ENCODE data around the gene FGF14.

The FGF14 gene

GRCh38 chr13:102191951-102192502, 209.8 kb downstream of the FGF14 start:
- H3K27ac ChIP-seq (ENCODE audit: low read length): no peak overlapping the region
- no peaks in the 10 kb centered on the region for H3K9me3 ChIP-seq (ENCODE audit: control insufficient read depth in 1 of 2, low read length in 2 of 2)
- no peaks in the 10 kb centered on the region for H3K4me1 ChIP-seq (ENCODE audit: control insufficient read depth in 1 of 2, insufficient read depth in 2 of 2, low read length in 2 of 2)
- no peaks in the 10 kb centered on the region for H3K36me3 ChIP-seq (ENCODE audit: control insufficient read depth in 1 of 2, insufficient read depth in 2 of 2, low read length in 2 of 2)
- no peak overlapping the region for H3K4me3 ChIP-seq (ENCODE audit: low read depth in 1 of 2, low read length in 2 of 2)
- no peaks in the 10 kb centered on the region for H3K27me3 ChIP-seq (ENCODE audit: low read depth, low read length)

DNA sequence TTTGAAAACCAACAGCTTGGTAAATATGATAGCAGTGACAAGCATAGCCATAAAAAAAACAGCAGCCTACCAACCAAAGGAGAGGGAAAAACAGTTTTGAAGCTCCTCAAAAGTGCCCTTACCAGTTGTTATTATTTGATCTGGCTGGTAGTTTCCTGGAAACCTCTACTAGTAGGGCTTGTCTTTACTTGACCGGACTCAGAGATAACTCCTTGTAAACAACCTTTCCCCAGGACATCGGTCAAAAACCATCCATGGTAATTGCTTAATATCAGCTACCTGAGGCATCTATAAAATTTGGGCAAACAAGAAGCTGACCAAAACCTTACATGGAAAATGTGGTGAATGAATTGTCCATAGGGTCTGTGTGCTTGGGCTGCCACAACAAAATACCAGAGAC, 210.9 kb downstream of the FGF14 start:
- H3K27me3 ChIP-seq (ENCODE audit: low read depth, low read length): no peaks in the 10 kb centered on the region
- no peak overlapping the region for H3K27ac ChIP-seq (ENCODE audit: low read length)
- H3K4me3 ChIP-seq (ENCODE audit: low read depth in 1 of 2, low read length in 2 of 2): no peak overlapping the region

DNA sequence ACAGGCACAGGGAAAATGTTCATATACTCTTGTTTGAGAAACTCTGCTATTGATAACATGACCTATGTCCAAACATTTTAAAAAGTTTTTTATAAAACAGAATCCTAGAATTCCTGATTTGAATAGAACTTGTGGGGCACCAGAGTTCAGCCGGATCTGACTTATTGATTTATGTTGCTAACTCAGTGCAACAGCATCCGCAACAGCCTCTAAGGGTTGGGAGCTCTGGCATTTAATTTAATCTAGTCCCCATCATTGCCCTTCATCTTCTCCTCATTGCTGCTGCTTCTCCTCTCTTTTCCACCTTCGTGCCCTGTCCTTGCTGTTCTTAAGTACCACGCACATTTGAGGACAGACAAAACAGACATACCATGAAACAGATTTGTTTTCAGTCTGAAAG, 214.5 kb downstream of the FGF14 start:
- H3K27ac ChIP-seq (ENCODE audit: low read length): no peak overlapping the region
- no peaks in the 10 kb centered on the region for H3K36me3 ChIP-seq (ENCODE audit: control insufficient read depth in 1 of 2, insufficient read depth in 2 of 2, low read length in 2 of 2)
- H3K4me1 ChIP-seq (ENCODE audit: control insufficient read depth in 1 of 2, insufficient read depth in 2 of 2, low read length in 2 of 2): no peaks in the 10 kb centered on the region
- H3K4me3 ChIP-seq (ENCODE audit: low read depth in 1 of 2, low read length in 2 of 2): no peak overlapping the region
- no peaks in the 10 kb centered on the region for H3K27me3 ChIP-seq (ENCODE audit: low read depth, low read length)
- no peaks in the 10 kb centered on the region for H3K9me3 ChIP-seq (ENCODE audit: control insufficient read depth in 1 of 2, low read length in 2 of 2)

More for the DNA sequence above, 210.9 kb downstream of the FGF14 start:
- Histone ChIP-seq H3K4me1 (ENCODE audit: control insufficient read depth in 1 of 2, insufficient read depth in 2 of 2, low read length in 2 of 2) (no peaks in the 10 kb centered on the region), H3K9me3 (ENCODE audit: control insufficient read depth in 1 of 2, low read length in 2 of 2) (no peaks in the 10 kb centered on the region), H3K36me3 (ENCODE audit: control insufficient read depth in 1 of 2, insufficient read depth in 2 of 2, low read length in 2 of 2) (no peaks in the 10 kb centered on the region)

GRCh38 chr13:102185375-102185984, 216.4 kb downstream of the FGF14 start:
- no peaks in the 10 kb centered on the region for H3K9me3 ChIP-seq (ENCODE audit: control insufficient read depth in 1 of 2, low read length in 2 of 2)
- no peak overlapping the region for H3K4me3 ChIP-seq (ENCODE audit: low read depth in 1 of 2, low read length in 2 of 2)
- H3K4me1 ChIP-seq (ENCODE audit: control insufficient read depth in 1 of 2, insufficient read depth in 2 of 2, low read length in 2 of 2): no peaks in the 10 kb centered on the region
- no peaks in the 10 kb centered on the region for H3K36me3 ChIP-seq (ENCODE audit: control insufficient read depth in 1 of 2, insufficient read depth in 2 of 2, low read length in 2 of 2)
- H3K27ac ChIP-seq (ENCODE audit: low read length): no peak overlapping the region
- no peaks in the 10 kb centered on the region for H3K27me3 ChIP-seq (ENCODE audit: low read depth, low read length)

- Histone ChIP-seq H3K4me1 (ENCODE audit: control insufficient read depth in 1 of 2, insufficient read depth in 2 of 2, low read length in 2 of 2) (no peaks in the 10 kb centered on the region), H3K4me3 (ENCODE audit: low read depth in 1 of 2, low read length in 2 of 2) (no peak overlapping the region), H3K9me3 (ENCODE audit: control insufficient read depth in 1 of 2, low read length in 2 of 2) (no peaks in the 10 kb centered on the region), H3K27ac (ENCODE audit: low read length) (no peak overlapping the region), H3K36me3 (ENCODE audit: control insufficient read depth in 1 of 2, insufficient read depth in 2 of 2, low read length in 2 of 2) (no peaks in the 10 kb centered on the region), H3K27me3 (ENCODE audit: low read depth, low read length) (no peaks in the 10 kb centered on the region)
These were observed 218.2 kb downstream of the FGF14 start for GRCh38 chr13:102183509-102184182.

- H3K36me3 ChIP-seq (ENCODE audit: control insufficient read depth in 1 of 2, insufficient read depth in 2 of 2, low read length in 2 of 2): no peaks in the 10 kb centered on the region
- H3K9me3 ChIP-seq (ENCODE audit: control insufficient read depth in 1 of 2, low read length in 2 of 2): no peaks in the 10 kb centered on the region
- no peak overlapping the region for H3K27ac ChIP-seq (ENCODE audit: low read length)
- H3K27me3 ChIP-seq (ENCODE audit: low read depth, low read length): no peaks in the 10 kb centered on the region
- H3K4me3 ChIP-seq (ENCODE audit: low read depth in 1 of 2, low read length in 2 of 2): no peak overlapping the region
- H3K4me1 ChIP-seq (ENCODE audit: control insufficient read depth in 1 of 2, insufficient read depth in 2 of 2, low read length in 2 of 2): no peaks in the 10 kb centered on the region
These were observed 219.7 kb downstream of the FGF14 start for GRCh38 chr13:102182170-102182569.

DNA sequence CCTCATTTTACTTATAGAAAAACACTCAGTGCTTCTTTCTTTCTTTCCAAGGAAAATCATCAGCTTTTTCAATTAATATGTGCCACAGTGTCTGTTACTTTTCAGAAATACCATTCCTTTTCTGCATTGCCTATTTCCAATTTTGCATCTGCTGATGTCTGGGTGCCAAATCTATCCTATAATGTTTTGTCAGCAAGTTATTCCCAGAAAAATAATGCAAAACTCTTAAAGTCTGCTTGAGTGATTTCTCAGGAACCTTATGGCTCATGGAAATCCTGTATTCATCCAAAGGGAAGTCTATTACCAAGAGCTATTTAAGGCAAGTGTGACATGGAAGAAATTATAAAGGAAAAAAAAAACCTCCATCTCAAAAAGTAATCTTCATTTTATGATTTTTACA, 224.4 kb downstream of the FGF14 start:
- no peaks in the 10 kb centered on the region for H3K36me3 ChIP-seq (ENCODE audit: control insufficient read depth in 1 of 2, insufficient read depth in 2 of 2, low read length in 2 of 2)
- H3K4me1 ChIP-seq (ENCODE audit: control insufficient read depth in 1 of 2, insufficient read depth in 2 of 2, low read length in 2 of 2): no peaks in the 10 kb centered on the region
- no peak overlapping the region for H3K4me3 ChIP-seq (ENCODE audit: low read depth in 1 of 2, low read length in 2 of 2)
- no peaks in the 10 kb centered on the region for H3K27me3 ChIP-seq (ENCODE audit: low read depth, low read length)
- H3K9me3 ChIP-seq (ENCODE audit: control insufficient read depth in 1 of 2, low read length in 2 of 2): no peaks in the 10 kb centered on the region
- H3K27ac ChIP-seq (ENCODE audit: low read length): no peak overlapping the region

DNA sequence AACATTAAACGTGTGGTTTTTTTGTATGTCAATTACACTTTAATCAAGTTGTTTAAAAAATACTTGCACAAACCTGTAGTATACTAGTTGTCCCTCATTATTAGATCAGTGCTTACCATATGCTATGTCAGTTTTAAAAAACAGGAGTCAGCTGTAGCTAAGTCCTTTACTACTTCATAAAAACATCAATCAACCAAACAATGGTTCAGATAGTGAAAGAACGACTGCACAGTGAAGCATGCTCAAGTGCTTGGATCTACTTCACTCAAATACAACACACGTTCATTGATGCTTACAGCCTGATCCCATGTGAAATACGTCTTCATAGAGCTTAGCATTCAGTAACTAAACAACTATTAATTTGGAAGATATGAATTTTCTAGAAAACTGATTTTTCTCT, 225.0 kb downstream of the FGF14 start:
- H3K4me3 ChIP-seq (ENCODE audit: low read depth in 1 of 2, low read length in 2 of 2): no peak overlapping the region
- H3K27me3 ChIP-seq (ENCODE audit: low read depth, low read length): no peaks in the 10 kb centered on the region
- H3K36me3 ChIP-seq (ENCODE audit: control insufficient read depth in 1 of 2, insufficient read depth in 2 of 2, low read length in 2 of 2): no peaks in the 10 kb centered on the region
- no peaks in the 10 kb centered on the region for H3K9me3 ChIP-seq (ENCODE audit: control insufficient read depth in 1 of 2, low read length in 2 of 2)
- H3K4me1 ChIP-seq (ENCODE audit: control insufficient read depth in 1 of 2, insufficient read depth in 2 of 2, low read length in 2 of 2): no peaks in the 10 kb centered on the region
- H3K27ac ChIP-seq (ENCODE audit: low read length): no peak overlapping the region

DNA sequence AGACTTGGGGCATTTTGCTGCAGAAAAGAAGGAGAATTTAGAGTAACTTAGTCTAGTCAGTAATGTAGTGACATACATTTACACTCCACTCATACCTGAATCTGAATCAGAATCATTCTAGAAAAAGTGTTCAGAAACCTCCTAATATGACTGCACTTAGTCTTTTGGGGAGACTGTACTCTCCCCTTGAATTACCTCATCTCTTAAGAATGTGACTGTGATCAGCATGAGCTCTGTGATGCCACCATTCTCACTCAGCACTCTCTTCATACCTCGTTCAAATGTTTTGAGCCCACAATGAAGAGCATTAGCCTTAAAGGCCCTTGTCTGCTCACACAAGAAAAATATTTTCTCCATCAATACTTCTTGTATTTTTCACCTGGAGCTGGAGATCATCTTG, 229.4 kb downstream of the FGF14 start:
- H3K36me3 ChIP-seq (ENCODE audit: control insufficient read depth in 1 of 2, insufficient read depth in 2 of 2, low read length in 2 of 2): no peaks in the 10 kb centered on the region
- no peak overlapping the region for H3K4me3 ChIP-seq (ENCODE audit: low read depth in 1 of 2, low read length in 2 of 2)
- H3K4me1 ChIP-seq (ENCODE audit: control insufficient read depth in 1 of 2, insufficient read depth in 2 of 2, low read length in 2 of 2): no peaks in the 10 kb centered on the region
- no peaks in the 10 kb centered on the region for H3K27me3 ChIP-seq (ENCODE audit: low read depth, low read length)
- H3K27ac ChIP-seq (ENCODE audit: low read length): no peak overlapping the region
- H3K9me3 ChIP-seq (ENCODE audit: control insufficient read depth in 1 of 2, low read length in 2 of 2): no peaks in the 10 kb centered on the region

GRCh38 chr13:102170305-102170704, 231.5 kb downstream of the FGF14 start:
- Histone ChIP-seq H3K36me3 (ENCODE audit: control insufficient read depth in 1 of 2, insufficient read depth in 2 of 2, low read length in 2 of 2) (no peaks in the 10 kb centered on the region), H3K27me3 (ENCODE audit: low read depth, low read length) (no peaks in the 10 kb centered on the region), H3K27ac (ENCODE audit: low read length) (no peak overlapping the region), H3K4me1 (ENCODE audit: control insufficient read depth in 1 of 2, insufficient read depth in 2 of 2, low read length in 2 of 2) (no peaks in the 10 kb centered on the region), H3K4me3 (ENCODE audit: low read depth in 1 of 2, low read length in 2 of 2) (no peak overlapping the region), H3K9me3 (ENCODE audit: control insufficient read depth in 1 of 2, low read length in 2 of 2) (no peaks in the 10 kb centered on the region)

DNA sequence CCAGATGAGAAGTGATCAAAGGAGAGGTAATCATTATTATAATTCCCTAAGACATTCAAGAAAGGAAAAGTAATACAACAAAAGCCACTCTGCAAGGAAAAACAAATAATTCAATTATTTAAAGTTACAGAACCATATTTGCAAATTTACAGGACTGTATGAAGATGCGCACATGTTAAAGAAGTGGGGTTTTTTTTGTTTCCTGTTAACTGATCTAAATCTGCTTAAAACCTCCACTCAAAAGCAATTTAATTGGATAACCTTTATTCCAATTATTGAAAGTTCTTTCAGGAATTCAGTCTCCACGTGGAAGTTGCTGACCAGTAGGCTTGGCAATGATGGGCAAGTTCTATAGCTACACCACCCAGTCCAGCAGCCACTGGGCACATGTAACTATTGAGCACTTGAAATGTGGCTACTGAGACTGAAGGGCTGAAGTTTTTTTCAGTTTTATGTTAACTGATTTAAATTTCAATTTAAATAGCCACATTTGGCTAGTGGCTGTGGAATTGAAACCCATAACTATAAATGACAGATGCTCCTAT, 232.3 kb downstream of the FGF14 start:
- Histone ChIP-seq H3K27ac (ENCODE audit: low read length) (no peak overlapping the region), H3K27me3 (ENCODE audit: low read depth, low read length) (no peaks in the 10 kb centered on the region), H3K4me3 (ENCODE audit: low read depth in 1 of 2, low read length in 2 of 2) (no peak overlapping the region), H3K4me1 (ENCODE audit: control insufficient read depth in 1 of 2, insufficient read depth in 2 of 2, low read length in 2 of 2) (no peaks in the 10 kb centered on the region), H3K9me3 (ENCODE audit: control insufficient read depth in 1 of 2, low read length in 2 of 2) (no peaks in the 10 kb centered on the region), H3K36me3 (ENCODE audit: control insufficient read depth in 1 of 2, insufficient read depth in 2 of 2, low read length in 2 of 2) (no peaks in the 10 kb centered on the region)

All from muscle layer of duodenum (tissue), 2 donors.